ENCODE data around the gene CABLES1.
"Not testable (repeated sequence)": the region's sequence is repeated elsewhere in the genome, so short reads cannot be mapped to it uniquely, and the experiment has no call there.

Gene CABLES1

DNA sequence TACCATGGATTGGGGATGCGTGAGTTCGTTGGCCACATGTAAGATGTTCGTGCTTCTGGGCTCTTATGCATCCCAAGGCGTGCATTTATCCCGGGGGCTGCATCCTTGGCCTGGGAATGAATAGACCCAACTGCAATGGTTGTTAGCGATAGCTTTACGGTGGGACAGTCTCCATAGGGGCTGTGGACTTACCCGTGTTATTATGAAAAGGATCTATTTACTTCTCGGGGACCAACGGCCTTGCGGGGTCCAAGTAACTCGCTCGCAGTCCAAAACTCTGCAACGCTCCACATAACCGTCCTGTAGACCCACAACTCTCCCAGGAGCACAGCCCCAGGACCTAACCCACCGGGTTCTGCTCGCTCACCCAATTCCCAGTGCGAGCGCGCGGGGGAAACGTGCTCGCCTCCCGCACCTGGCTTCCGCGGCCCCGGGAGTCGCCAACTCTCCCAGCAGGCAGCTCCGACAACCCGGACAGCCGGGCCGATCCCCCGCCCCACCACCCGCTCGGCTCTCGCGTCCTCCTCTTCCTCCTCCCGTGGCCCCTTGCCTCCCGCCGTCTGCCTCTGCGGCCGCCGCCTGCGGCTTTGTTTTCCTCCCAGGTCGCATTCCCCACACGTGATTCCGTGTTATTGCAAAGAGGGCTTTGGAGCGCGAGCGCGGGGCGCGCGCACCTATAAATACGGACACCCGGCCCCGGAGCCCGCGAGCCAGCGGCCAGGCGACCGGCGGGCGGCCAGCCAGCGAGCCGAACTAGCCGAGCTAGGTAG lies at the start of gene CABLES1:
Gene CABLES1, plus strand, starts transcription at position 706 of the 770 bp plus-strand sequence. CDS start 278 bp downstream, outside the sequence.
- peak in 1 of 2 experiments; percentile 19 for DNase-seq

DNA sequence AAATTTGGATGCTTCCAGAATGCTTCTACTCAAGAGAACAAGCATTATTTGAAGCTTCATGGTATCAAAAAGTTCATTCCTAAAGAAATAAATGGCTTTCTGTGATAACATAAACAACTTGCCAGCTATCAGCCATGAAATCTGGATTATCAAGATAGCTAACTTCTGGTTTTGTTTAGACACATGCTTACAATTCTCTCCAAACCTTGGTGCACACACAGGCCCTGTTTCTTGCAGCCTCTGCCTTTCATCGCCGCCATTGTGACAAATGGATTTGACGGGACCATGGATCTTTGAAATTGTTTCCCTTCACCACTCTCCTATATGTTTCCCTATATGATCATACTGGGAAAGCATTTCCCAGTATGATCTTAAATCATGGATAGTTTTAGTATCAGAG lies 47.9 kb upstream of the CABLES1 start:
- no peak for DNase-seq

- DNase-seq, result no peak
These were observed 47.0 kb upstream of the CABLES1 start for GRCh38 chr18:23088310-23088709.

- DNase-seq, result not testable (repeated sequence)
These were observed 44.0 kb upstream of the CABLES1 start for GRCh38 chr18:23091017-23091993.

DNA sequence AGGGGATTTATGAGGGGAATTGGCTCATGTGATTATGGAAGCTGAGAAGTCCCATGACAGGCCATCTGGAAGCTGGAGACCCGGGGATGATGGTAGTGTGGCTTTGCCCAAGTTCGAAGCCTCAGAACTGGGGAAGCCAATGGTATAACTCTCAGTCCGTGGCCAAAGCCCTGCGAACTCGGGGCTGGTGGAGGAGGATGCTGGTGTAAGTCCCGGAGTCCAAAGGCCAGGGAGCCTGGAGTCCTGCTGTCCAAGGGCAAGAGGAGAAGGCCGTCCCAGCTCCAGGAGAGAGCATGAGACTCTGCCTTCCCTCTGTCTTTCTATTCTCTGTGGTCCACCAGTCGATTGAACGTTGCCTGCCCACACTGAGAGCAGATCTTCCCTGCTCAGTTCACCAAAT lies 43.2 kb upstream of the CABLES1 start:
- DNase-seq, result no peak

DNA sequence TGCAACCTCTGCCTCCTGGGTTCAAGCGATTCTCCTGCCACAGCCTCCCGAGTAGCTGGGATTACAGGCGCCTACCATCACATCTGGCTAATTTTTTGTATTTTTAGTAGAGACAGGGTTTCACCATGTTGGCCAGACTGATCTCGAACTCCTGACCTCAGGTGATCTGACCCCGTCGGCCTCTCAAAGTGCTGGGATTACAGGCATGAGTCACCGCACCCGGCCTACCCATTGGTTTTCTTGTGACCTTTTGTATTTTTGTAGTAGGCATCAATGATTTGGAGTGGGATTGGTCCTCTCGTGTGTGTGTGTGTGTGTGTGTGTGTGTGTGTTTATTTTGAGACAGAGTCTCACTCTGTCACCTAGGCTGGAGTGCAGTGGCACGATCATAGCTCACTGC lies 42.2 kb upstream of the CABLES1 start:
- DNase-seq, result not testable (repeated sequence)

DNA sequence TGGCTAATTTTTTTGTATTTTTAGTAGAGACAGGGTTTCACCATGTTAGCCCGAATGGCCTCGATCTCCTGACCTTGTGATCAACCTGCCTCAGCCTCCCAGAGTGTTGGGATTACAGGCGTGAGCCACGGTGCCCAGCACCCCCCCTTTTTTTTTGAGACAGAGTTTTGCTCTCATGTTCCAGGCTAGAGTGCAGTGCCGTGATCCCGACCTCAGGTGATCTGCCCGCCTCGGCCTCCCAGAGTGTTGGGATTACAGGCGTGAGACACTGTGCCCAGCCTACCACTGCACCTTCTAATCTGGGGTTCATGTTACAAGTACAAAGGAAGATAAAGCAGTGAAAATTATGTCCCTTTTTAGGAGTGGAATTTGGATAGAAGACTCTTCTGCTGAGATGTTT lies 41.5 kb upstream of the CABLES1 start:
- no peak for DNase-seq

GRCh38 chr18:23094411-23095190 lies 40.7 kb upstream of the CABLES1 start:
- no peak for DNase-seq

DNA sequence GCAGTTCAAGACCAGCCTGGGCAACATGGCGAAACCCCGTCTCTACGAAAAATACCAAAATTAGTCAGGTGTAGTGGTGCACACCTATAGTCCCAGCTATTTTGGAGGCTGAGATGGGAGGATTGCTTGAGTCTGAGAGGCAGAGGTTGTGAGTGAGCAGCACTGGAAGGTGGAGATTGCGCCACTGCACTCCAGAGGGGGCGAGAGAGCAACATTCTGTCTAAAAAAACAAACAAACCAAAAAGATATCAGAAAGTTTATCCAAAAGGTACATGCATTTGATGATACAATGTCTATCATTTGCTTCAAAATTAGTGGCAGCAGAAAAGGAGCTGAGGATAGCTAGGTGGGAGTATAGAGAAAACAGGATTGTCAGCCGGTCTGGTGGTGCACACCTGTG lies 39.8 kb upstream of the CABLES1 start:
- DNase-seq, result no peak

- not testable (repeated sequence) for DNase-seq
These were observed 38.3 kb upstream of the CABLES1 start for GRCh38 chr18:23097016-23097415.

GRCh38 chr18:23099621-23100020 lies 35.7 kb upstream of the CABLES1 start:
- DNase-seq, result no peak

DNA sequence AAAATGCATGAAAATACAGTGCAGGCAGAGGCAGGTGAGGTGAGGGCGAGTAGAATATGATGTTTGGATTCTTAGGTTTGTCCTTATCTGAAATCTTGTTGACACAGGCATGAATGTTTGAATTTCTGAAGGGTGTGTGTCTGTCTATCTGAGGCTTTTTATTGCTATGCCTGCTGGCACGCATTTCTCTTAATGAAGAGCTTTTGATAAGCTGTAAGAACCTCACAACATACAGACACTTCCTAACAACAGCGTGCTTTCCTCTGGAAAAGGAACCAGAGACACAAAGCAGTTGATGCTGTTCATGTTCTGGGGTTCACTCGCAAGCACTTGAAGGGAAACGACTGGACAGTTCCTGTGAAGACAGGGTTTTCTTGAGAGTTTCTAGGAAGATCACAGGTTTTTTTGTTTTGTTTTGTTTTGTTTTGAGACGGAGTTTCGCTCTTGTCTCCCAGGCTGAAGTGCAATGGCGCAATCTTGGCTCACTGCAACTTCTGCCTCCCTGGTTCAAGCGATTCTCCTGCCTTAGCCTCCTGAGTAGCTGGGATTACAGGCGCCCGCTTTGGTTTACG lies 33.3 kb upstream of the CABLES1 start:
- DNase-seq, result no peak

GRCh38 chr18:23102493-23103261 lies 32.6 kb upstream of the CABLES1 start:
- DNase-seq, result no peak

DNA sequence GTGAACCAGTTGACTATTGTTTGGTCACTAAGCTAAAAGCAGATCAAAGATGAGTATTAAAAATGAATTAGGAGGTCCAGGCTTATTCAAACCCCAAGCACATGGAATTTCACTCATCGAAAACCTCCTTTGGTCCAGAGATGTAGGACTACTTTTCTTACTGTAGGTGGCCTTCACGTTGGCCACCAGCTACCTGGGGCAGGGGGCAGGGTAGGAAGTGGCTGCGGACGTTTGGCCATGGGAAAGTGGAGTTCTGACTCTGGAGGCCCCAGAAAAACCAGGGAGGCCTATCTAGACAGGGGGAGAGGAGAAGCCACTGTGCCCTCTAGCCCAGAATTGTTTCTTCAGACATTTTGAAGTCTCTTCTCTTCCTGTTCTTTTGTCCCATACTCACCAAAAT lies 31.8 kb upstream of the CABLES1 start:
- no peak for DNase-seq

DNA sequence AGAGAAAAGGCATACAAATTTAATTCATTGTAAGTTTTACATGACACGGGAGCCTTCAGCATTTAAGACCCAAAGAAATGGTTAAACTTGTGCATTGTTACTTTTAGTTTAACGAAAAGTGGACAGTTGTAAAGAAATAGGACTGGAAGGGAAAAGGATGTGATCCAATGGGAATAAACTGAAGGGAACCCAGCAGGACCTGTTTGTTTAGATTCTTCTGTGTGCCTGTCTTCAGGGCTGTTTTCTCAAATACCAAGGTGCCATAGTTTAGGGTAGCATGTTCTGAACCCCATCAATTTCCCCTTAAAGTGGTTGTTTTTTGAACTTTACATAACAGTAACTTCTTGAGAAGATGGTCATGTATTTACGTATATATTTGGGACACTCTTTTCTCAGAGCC lies 30.3 kb upstream of the CABLES1 start:
- no peak for DNase-seq

- DNase-seq, result no peak
These were observed 29.6 kb upstream of the CABLES1 start for GRCh38 chr18:23105581-23106219.

DNA sequence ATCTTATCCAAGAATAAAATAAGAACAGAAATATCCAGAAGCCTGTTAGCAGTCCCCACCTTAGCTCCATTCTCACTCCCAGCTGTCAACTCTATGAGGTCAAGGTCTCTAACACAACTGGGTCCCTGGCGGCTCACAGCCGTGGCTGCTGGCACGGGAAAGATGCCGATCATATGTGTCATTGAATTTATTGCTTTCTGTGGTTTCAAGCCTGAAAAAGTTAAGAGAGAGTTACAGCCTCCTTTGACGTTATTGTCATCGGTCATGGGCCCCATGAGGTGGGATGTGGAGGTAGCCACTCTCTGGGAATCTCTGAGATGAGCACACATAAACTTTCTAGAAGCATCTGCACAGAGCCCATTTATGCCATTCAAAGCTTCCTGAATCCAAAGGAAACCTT lies 28.7 kb upstream of the CABLES1 start:
- DNase-seq, result no peak

GRCh38 chr18:23107718-23108117 lies 27.6 kb upstream of the CABLES1 start:
- no peak for DNase-seq

DNA sequence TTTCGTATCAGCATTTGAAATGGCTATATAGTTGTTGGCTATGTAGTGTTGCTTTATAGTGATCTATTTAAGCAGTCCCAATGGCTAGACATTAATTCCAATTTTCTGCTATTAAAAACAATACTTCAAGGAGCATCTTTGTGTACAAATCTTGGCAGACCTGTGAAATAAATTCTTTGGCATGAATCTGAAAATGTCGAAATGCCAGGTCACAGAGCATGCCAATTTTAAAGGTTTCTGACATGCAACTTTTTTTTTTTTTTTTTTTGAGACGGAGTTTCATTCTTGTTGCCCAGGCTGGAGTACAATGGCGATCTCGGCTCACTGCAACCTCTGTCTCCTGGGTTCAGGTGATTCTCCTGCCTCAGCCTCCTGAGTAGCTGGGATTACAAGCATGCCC lies 26.8 kb upstream of the CABLES1 start:
- DNase-seq, result no peak

- not testable (repeated sequence) for DNase-seq
These were observed 26.1 kb upstream of the CABLES1 start for GRCh38 chr18:23109163-23109562.

DNA sequence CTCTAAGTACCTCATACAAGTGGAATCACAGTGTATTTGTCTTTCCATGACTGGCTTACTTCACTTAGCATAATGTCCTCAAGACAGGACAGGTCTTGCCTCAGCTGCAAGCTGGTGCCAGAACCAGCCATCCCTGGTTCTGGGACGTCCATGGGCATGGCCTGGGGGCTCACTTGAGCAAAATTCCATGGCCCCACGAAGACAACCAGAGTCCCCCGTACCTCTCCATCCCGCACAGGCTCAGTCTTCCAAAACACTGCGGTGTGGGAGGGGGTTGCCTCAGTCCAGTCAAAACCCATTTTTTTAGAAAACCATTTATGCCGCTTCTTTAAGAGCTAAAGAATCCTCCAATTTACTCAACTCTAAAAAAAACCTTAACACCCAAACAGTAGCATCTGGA lies 21.7 kb upstream of the CABLES1 start:
- no peak for DNase-seq

Data from stimulated activated CD4-positive, alpha-beta T cell treated with anti-CD3 and anti-CD28 coated beads, Interleukin-4, amount 100 ng/mL, for 4 hours (primary cell).